Cardiac muscle cell (in vitro differentiated cells and primary cell): ENCODE data around the gene CTSH. TPM values are rescaled to one million over a fixed set of nuclear protein-coding genes. Genes with fewer than 3 reads are reported as not detected.

Experiments used
- DNase-seq, 2 donors: peaks; one replicate each; pipeline versions ENCODE4 v3.0.0 to v3.0.0-alpha.2; 2010 to 2017; ENCODE audit warnings: low read depth in 1 of 2, low spot score in 1 of 2
- H3K27ac ChIP-seq: fragments of 200-600 bp; sonication (generic); 2 replicates; pipeline ENCODE4 v1.5.1; 2016
- H3K27me3 ChIP-seq: fragments of 200-600 bp; sonication (generic); 2 replicates; pipeline ENCODE4 v1.6.0; 2016; ENCODE audit warnings: control low read depth
- H3K36me3 ChIP-seq: fragments of 200-600 bp; sonication (generic); 2 replicates; pipeline ENCODE4 v1.5.1; 2016; ENCODE audit warnings: control low read depth
- H3K4me1 ChIP-seq: fragments of 200-600 bp; sonication (generic); 2 replicates; pipeline ENCODE4 v1.8.1; 2017; ENCODE audit warnings: low read depth, mild to moderate bottlenecking, mixed run types
- H3K4me3 ChIP-seq: fragments of 200-600 bp; sonication (generic); 2 replicates; pipeline ENCODE4 v1.5.1; 2016; ENCODE audit warnings: mild to moderate bottlenecking
- H3K9me3 ChIP-seq: fragments of 200-600 bp; sonication (generic); 2 replicates; pipeline ENCODE4 v1.5.1; 2017; ENCODE audit warnings: low read depth, mild to moderate bottlenecking, control low read depth
- polyA plus RNA-seq: library from polyadenylated mRNA; unstranded; fragments of >200 nt; fragmentation: Nextera tagmentation; extraction: Ambion mirVana; gene quantifications from 2 replicates; pipeline ENCODE4 v1.2.1, GENCODE V29; 2016
- total RNA-seq: library from RNA; depleted of rRNA; stranded (reverse); fragments of >200 nt; gene quantifications from 2 replicates; pipeline ENCODE4 v1.2.3, GENCODE V29; 2016
- TF ChIP-seq, protein P1 (sequence below): IDR thresholded peaks from 2 replicates; pipeline ENCODE4 v1.5.1; 2012; ENCODE audit warnings: low read depth, mild to moderate bottlenecking, low read length

The CTSH gene
- total and polyA plus RNA-seq, 2 experiments from 2014 or later, result 24.1 to 26.5 TPM

- H3K27me3 ChIP-seq, result no peaks in the 10 kb centered on the region
- H3K4me3 ChIP-seq, result no peak overlapping the region
- TF ChIP-seq, protein P1, sequence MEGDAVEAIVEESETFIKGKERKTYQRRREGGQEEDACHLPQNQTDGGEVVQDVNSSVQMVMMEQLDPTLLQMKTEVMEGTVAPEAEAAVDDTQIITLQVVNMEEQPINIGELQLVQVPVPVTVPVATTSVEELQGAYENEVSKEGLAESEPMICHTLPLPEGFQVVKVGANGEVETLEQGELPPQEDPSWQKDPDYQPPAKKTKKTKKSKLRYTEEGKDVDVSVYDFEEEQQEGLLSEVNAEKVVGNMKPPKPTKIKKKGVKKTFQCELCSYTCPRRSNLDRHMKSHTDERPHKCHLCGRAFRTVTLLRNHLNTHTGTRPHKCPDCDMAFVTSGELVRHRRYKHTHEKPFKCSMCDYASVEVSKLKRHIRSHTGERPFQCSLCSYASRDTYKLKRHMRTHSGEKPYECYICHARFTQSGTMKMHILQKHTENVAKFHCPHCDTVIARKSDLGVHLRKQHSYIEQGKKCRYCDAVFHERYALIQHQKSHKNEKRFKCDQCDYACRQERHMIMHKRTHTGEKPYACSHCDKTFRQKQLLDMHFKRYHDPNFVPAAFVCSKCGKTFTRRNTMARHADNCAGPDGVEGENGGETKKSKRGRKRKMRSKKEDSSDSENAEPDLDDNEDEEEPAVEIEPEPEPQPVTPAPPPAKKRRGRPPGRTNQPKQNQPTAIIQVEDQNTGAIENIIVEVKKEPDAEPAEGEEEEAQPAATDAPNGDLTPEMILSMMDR, result no peak
- no peak overlapping the region for H3K27ac ChIP-seq
- no peaks in the 10 kb centered on the region for H3K4me1 ChIP-seq
- H3K36me3 ChIP-seq, result no peaks in the 10 kb centered on the region
- no peaks in the 10 kb centered on the region for H3K9me3 ChIP-seq
- DNase-seq, result no peak
Measured at GRCh38 chr15:78960308-78960707, 15.5 kb upstream of the CTSH start.

DNA sequence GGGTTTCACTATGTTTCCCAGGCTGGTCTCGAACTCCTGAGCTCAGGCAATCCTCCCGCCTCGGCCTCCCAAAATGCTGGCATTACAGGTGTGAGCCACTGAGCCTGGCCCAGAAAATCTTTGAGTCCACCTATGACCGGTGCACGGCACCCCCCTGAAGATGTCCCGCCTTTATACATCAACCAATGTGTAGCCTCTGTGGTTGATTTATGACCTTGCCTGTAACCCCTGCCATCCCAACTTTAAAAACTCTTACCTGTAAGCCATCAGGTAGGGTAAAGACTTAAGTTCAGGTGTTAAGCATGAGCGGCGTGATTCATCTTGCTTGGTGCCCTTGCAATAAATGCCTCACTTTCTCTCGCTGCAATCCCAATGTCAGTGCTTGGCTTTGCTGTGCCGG lies 14.5 kb upstream of the CTSH start:
- Histone ChIP-seq H3K9me3 (no peaks in the 10 kb centered on the region), H3K4me3 (no peak overlapping the region)
- TF ChIP-seq, protein P1, result no peak

GRCh38 chr15:78957416-78958093 lies 12.7 kb upstream of the CTSH start:
- Histone ChIP-seq H3K4me3 (no peak overlapping the region), H3K4me1 (no peaks in the 10 kb centered on the region), H3K27me3 (no peaks in the 10 kb centered on the region), H3K9me3 (no peaks in the 10 kb centered on the region), H3K27ac (no peak overlapping the region), H3K36me3 (no peaks in the 10 kb centered on the region)
- DNase-seq, result no peak
- TF ChIP-seq, protein P1, result no peak

More for the DNA sequence above, 14.5 kb upstream of the CTSH start:
- no peak overlapping the region for H3K27ac ChIP-seq
- H3K36me3 ChIP-seq, result no peaks in the 10 kb centered on the region
- no peaks in the 10 kb centered on the region for H3K27me3 ChIP-seq
- no peaks in the 10 kb centered on the region for H3K4me1 ChIP-seq
- no peak for DNase-seq

- Histone ChIP-seq H3K36me3 (no peaks in the 10 kb centered on the region), H3K27ac (no peak overlapping the region), H3K9me3 (no peaks in the 10 kb centered on the region), H3K27me3 (no peaks in the 10 kb centered on the region), H3K4me3 (no peak overlapping the region), H3K4me1 (no peaks in the 10 kb centered on the region)
- DNase-seq, result no peak
- TF ChIP-seq, protein P1, result no peak
Measured at GRCh38 chr15:78956937-78957336, 12.1 kb upstream of the CTSH start.

DNA sequence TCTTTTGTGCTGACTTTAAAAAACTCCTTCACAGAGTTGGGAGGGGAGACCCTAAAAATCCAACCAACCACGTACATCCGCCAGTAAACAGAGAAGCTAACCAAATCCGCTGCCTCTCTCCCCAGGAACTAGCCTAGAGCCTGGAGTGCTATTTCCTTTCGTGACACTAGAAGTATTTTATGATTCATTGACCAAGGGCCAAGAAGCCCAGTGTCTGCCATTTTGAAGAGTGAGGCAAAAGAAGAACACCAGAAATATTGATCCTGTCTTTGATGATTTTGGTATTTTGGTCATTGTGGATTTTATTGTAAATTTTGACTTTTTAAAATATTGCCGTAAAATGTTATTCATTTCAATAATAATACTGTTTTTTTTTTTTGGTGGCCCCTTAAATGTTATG lies 10.5 kb upstream of the CTSH start:
- DNase-seq, result no peak
- TF ChIP-seq, protein P1, result no peak

GRCh38 chr15:78951841-78952238 lies 7.0 kb upstream of the CTSH start:
- Histone ChIP-seq H3K27me3 (no peaks in the 10 kb centered on the region), H3K36me3 (no peaks in the 10 kb centered on the region), H3K27ac (no peak overlapping the region), H3K9me3 (no peaks in the 10 kb centered on the region), H3K4me3 (no peak overlapping the region), H3K4me1 (no peaks in the 10 kb centered on the region)
- TF ChIP-seq, protein P1, result no peak
- peak in 1 of 2 donors; percentile 61 for DNase-seq

More for the DNA sequence above, 10.5 kb upstream of the CTSH start:
- Histone ChIP-seq H3K4me3 (no peak overlapping the region), H3K36me3 (no peaks in the 10 kb centered on the region), H3K27me3 (no peaks in the 10 kb centered on the region), H3K9me3 (no peaks in the 10 kb centered on the region), H3K27ac (no peak overlapping the region), H3K4me1 (no peaks in the 10 kb centered on the region)
